ENCODE measurements around the gene PLEKHA4. TPM values are rescaled to one million over a fixed set of nuclear protein-coding genes. Genes with fewer than 3 reads are reported as not detected.

Gene PLEKHA4
- total and polyA plus RNA-seq, 2 experiments from 2014 or later = 12.2 to 12.3 TPM

DNA sequence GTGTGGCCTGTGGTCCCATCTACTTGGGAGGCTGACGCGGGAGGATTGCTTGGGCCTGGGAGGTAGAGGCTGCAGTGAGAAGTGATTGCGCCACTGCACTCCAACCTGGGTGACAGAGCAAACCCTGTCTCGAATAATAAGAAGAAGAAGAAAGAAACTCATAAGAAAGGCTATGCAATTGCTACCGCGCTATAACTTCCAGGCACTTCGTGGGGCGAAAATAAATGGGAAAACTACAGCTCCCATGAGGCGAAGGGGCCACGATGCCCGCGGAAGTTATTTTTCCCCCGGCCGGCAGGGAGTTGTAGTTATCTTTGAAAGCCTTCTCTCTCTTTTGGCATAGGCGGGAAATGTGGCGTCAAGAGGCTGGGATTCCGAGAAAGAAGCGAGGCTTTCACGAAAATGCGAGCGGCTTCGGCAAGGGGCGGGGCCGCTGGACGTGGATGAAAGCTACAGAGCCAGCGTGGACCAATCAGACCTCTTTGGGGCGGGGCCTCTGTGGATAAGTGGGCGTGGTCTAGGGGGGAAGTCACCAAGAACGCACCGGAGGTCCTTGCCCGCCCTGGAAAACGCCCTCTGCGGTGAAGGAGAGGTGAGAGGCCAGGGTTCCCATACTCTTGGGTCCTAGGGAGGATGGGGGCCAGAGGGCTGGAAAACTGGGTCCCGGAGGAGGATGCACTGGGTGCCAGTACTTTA is 31.5 kb upstream of the PLEKHA4 start, which contains the start of gene NUCB1:
TSS of gene NUCB1 (plus strand) at position 532 of the 696 bp plus-strand sequence. CDS start 485 bp downstream, outside the sequence.
- Histone ChIP-seq H3K27ac (ENCODE audit: low read depth) (peak within 1 kb of the TSS; percentile 43), H4K20me1 (replicated peaks; ENCODE audit: insufficient read depth) (no peaks in the 10 kb centered on the region), H3F3A (replicated peaks; ENCODE audit: low read depth) (peaks cover 13% of the 10 kb centered on the region), H3K4me3 (peak within 1 kb of the TSS; percentile 75), H3K4me1 (ENCODE audit: insufficient read depth) (peaks cover 9% of the 10 kb centered on the region), H2AFZ (peak within 1 kb of the TSS; percentile 8; the same call in 1 of the 2 replicates), H3K27me3 (ENCODE audit: insufficient read depth) (no peaks in the 10 kb centered on the region), H3K9me2 (ENCODE audit: insufficient read depth) (no peaks in the 10 kb centered on the region), H3K36me3 (ENCODE audit: insufficient read depth) (no peaks in the 10 kb centered on the region; the same call in 1 of the 2 replicates), H3K79me2 (replicated peaks; ENCODE audit: insufficient read depth) (peaks cover 19% of the 10 kb centered on the region), H3K4me2 (peak within 1 kb of the TSS; percentile 95)
- H3K4me1 Mint-ChIP-seq = peaks cover 5% of the 10 kb centered on the region; the same call in 2 of the 3 replicates
- no peaks in the 10 kb centered on the region for H3K9me3 Mint-ChIP-seq
- H3K36me3 Mint-ChIP-seq (ENCODE audit: low read depth) = peaks cover 18% of the 10 kb centered on the region
- H3K4me3 Mint-ChIP-seq = peak within 1 kb of the TSS; percentile 97
- H3K27ac Mint-ChIP-seq = peak within 1 kb of the TSS; percentile 94
- TF ChIP-seq NANOG (IDR thresholded peaks at IDR 0.05; ENCODE audit: borderline replicate concordance) (no peak), POLR2AphosphoS5 (IDR thresholded peaks at IDR 0.05; ENCODE audit: low read depth) (peak; percentile 86), STAT1 (IDR thresholded peaks at IDR 0.05; ENCODE audit: unreplicated experiment) (no peak), ZNF114 (CRISPR knock-in tag; IDR thresholded peaks at IDR 0.05) (no peak), CREB1 (CRISPR knock-in tag; IDR thresholded peaks at IDR 0.05; ENCODE audit: low read depth) (no peak), EZH2 (IDR thresholded peaks at IDR 0.05; ENCODE audit: low read depth, unreplicated experiment) (no peak), ZNF331 (CRISPR knock-in tag; IDR thresholded peaks at IDR 0.05; ENCODE audit: low read depth) (no peak), EZH2phosphoT487 (IDR thresholded peaks at IDR 0.05; ENCODE audit: unreplicated experiment) (no peak), JUNB (IDR thresholded peaks at IDR 0.05; ENCODE audit: unreplicated experiment) (no peak)
- TF ChIP-seq, protein P1, sequence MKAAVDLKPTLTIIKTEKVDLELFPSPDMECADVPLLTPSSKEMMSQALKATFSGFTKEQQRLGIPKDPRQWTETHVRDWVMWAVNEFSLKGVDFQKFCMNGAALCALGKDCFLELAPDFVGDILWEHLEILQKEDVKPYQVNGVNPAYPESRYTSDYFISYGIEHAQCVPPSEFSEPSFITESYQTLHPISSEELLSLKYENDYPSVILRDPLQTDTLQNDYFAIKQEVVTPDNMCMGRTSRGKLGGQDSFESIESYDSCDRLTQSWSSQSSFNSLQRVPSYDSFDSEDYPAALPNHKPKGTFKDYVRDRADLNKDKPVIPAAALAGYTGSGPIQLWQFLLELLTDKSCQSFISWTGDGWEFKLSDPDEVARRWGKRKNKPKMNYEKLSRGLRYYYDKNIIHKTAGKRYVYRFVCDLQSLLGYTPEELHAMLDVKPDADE (IDR thresholded peaks at IDR 0.05) = peak; percentile 97
- TF ChIP-seq, protein P2, sequence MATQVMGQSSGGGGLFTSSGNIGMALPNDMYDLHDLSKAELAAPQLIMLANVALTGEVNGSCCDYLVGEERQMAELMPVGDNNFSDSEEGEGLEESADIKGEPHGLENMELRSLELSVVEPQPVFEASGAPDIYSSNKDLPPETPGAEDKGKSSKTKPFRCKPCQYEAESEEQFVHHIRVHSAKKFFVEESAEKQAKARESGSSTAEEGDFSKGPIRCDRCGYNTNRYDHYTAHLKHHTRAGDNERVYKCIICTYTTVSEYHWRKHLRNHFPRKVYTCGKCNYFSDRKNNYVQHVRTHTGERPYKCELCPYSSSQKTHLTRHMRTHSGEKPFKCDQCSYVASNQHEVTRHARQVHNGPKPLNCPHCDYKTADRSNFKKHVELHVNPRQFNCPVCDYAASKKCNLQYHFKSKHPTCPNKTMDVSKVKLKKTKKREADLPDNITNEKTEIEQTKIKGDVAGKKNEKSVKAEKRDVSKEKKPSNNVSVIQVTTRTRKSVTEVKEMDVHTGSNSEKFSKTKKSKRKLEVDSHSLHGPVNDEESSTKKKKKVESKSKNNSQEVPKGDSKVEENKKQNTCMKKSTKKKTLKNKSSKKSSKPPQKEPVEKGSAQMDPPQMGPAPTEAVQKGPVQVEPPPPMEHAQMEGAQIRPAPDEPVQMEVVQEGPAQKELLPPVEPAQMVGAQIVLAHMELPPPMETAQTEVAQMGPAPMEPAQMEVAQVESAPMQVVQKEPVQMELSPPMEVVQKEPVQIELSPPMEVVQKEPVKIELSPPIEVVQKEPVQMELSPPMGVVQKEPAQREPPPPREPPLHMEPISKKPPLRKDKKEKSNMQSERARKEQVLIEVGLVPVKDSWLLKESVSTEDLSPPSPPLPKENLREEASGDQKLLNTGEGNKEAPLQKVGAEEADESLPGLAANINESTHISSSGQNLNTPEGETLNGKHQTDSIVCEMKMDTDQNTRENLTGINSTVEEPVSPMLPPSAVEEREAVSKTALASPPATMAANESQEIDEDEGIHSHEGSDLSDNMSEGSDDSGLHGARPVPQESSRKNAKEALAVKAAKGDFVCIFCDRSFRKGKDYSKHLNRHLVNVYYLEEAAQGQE (IDR thresholded peaks at IDR 0.05; ENCODE audit: unreplicated experiment) = no peak
- TF ChIP-seq, protein P3, sequence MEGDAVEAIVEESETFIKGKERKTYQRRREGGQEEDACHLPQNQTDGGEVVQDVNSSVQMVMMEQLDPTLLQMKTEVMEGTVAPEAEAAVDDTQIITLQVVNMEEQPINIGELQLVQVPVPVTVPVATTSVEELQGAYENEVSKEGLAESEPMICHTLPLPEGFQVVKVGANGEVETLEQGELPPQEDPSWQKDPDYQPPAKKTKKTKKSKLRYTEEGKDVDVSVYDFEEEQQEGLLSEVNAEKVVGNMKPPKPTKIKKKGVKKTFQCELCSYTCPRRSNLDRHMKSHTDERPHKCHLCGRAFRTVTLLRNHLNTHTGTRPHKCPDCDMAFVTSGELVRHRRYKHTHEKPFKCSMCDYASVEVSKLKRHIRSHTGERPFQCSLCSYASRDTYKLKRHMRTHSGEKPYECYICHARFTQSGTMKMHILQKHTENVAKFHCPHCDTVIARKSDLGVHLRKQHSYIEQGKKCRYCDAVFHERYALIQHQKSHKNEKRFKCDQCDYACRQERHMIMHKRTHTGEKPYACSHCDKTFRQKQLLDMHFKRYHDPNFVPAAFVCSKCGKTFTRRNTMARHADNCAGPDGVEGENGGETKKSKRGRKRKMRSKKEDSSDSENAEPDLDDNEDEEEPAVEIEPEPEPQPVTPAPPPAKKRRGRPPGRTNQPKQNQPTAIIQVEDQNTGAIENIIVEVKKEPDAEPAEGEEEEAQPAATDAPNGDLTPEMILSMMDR (conservative IDR thresholded peaks at IDR 0.05; ENCODE audit: low read depth in 2 of 2) = peak in 1 of 2 experiments; percentile 35; a peak in 2 of 4 replicates
- TF ChIP-seq, protein P4, sequence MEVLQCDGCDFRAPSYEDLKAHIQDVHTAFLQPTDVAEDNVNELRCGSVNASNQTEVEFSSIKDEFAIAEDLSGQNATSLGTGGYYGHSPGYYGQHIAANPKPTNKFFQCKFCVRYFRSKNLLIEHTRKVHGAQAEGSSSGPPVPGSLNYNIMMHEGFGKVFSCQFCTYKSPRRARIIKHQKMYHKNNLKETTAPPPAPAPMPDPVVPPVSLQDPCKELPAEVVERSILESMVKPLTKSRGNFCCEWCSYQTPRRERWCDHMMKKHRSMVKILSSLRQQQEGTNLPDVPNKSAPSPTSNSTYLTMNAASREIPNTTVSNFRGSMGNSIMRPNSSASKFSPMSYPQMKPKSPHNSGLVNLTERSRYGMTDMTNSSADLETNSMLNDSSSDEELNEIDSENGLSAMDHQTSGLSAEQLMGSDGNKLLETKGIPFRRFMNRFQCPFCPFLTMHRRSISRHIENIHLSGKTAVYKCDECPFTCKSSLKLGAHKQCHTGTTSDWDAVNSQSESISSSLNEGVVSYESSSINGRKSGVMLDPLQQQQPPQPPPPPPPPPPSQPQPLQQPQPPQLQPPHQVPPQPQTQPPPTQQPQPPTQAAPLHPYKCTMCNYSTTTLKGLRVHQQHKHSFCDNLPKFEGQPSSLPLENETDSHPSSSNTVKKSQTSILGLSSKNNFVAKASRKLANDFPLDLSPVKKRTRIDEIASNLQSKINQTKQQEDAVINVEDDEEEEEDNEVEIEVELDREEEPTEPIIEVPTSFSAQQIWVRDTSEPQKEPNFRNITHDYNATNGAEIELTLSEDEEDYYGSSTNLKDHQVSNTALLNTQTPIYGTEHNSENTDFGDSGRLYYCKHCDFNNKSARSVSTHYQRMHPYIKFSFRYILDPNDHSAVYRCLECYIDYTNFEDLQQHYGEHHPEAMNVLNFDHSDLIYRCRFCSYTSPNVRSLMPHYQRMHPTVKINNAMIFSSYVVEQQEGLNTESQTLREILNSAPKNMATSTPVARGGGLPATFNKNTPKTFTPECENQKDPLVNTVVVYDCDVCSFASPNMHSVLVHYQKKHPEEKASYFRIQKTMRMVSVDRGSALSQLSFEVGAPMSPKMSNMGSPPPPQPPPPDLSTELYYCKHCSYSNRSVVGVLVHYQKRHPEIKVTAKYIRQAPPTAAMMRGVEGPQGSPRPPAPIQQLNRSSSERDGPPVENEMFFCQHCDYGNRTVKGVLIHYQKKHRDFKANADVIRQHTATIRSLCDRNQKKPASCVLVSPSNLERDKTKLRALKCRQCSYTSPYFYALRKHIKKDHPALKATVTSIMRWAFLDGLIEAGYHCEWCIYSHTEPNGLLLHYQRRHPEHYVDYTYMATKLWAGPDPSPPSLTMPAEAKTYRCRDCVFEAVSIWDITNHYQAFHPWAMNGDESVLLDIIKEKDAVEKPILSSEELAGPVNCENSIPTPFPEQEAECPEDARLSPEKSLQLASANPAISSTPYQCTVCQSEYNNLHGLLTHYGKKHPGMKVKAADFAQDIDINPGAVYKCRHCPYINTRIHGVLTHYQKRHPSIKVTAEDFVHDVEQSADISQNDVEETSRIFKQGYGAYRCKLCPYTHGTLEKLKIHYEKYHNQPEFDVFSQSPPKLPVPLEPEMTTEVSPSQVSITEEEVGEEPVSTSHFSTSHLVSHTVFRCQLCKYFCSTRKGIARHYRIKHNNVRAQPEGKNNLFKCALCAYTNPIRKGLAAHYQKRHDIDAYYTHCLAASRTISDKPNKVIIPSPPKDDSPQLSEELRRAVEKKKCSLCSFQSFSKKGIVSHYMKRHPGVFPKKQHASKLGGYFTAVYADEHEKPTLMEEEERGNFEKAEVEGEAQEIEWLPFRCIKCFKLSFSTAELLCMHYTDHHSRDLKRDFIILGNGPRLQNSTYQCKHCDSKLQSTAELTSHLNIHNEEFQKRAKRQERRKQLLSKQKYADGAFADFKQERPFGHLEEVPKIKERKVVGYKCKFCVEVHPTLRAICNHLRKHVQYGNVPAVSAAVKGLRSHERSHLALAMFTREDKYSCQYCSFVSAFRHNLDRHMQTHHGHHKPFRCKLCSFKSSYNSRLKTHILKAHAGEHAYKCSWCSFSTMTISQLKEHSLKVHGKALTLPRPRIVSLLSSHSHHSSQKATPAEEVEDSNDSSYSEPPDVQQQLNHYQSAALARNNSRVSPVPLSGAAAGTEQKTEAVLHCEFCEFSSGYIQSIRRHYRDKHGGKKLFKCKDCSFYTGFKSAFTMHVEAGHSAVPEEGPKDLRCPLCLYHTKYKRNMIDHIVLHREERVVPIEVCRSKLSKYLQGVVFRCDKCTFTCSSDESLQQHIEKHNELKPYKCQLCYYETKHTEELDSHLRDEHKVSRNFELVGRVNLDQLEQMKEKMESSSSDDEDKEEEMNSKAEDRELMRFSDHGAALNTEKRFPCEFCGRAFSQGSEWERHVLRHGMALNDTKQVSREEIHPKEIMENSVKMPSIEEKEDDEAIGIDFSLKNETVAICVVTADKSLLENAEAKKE (CRISPR knock-in tag; IDR thresholded peaks at IDR 0.05) = no peak
- ATAC-seq = peak; percentile 82
- DNase-seq (ENCODE audit: low spot score) = peak; percentile 100
- peaks cover 23% of the 10 kb centered on the region for H3K27me3 Mint-ChIP-seq (ENCODE audit: insufficient read depth, low read depth, poor library complexity)
